Trophoblast cell (in vitro differentiated cells and primary cell): ENCODE data around the gene SPSB4.

Experiments
- DNase-seq, 2 donors: peaks; one replicate each; pipeline ENCODE4 v3.0.0-alpha.2; 2016
- H2AFZ ChIP-seq: 2 replicates; pipeline ENCODE4 v1.6.1; 2013; ENCODE audit warnings: low read length, moderate library complexity, mild to moderate bottlenecking; ENCODE audit not compliant: insufficient read depth, poor library complexity
- H2AK5ac ChIP-seq: 2 replicates; pipeline ENCODE4 v1.6.1; 2013; ENCODE audit warnings: mild to moderate bottlenecking, low read length
- H2BK120ac ChIP-seq: 2 replicates; pipeline ENCODE4 v1.6.1; 2013; ENCODE audit warnings: low read length, mild to moderate bottlenecking, moderate library complexity; ENCODE audit not compliant: insufficient read depth, poor library complexity
- H2BK12ac ChIP-seq: 2 replicates; pipeline ENCODE4 v1.6.1; 2013; ENCODE audit warnings: mild to moderate bottlenecking, low read length, moderate library complexity
- H2BK5ac ChIP-seq: 2 replicates; pipeline ENCODE4 v1.6.1; 2013; ENCODE audit warnings: low read length, low read depth, moderate library complexity, mild to moderate bottlenecking; ENCODE audit not compliant: poor library complexity
- H3K14ac ChIP-seq: 2 replicates; pipeline ENCODE4 v1.6.1; 2013; ENCODE audit warnings: mild to moderate bottlenecking, low read length
- H3K18ac ChIP-seq: 2 replicates; pipeline ENCODE4 v1.6.1; 2013; ENCODE audit warnings: mild to moderate bottlenecking, low read length
- H3K23ac ChIP-seq: 2 replicates; pipeline ENCODE4 v1.6.1; 2013; ENCODE audit warnings: low read length
- H3K27ac ChIP-seq: 2 replicates; pipeline ENCODE4 v1.5.1; 2013; ENCODE audit warnings: low read depth, mild to moderate bottlenecking, inconsistent platforms, low read length, moderate library complexity
- H3K27me3 ChIP-seq: 2 replicates; pipeline ENCODE4 v1.6.1; 2013; ENCODE audit warnings: inconsistent platforms, mild to moderate bottlenecking, low read length, moderate library complexity; ENCODE audit not compliant: insufficient read depth
- H3K36me3 ChIP-seq, 2 experiments: 1 replicate in 1 of 2; 2 replicates in 1 of 2; pipeline ENCODE4 v1.6.1; 2013; ENCODE audit warnings: low read length in 2 of 2, mild to moderate bottlenecking in 2 of 2, moderate library complexity in 1 of 2; ENCODE audit not compliant: insufficient read depth in 2 of 2, control insufficient read depth in 1 of 2
- H3K4ac ChIP-seq: 2 replicates; pipeline ENCODE4 v1.6.1; 2013; ENCODE audit warnings: low read depth, mild to moderate bottlenecking, low read length, moderate library complexity
- H3K4me1 ChIP-seq, 2 experiments: 1 replicate in 1 of 2; 2 replicates in 1 of 2; pipeline ENCODE4 v1.6.1; 2013; ENCODE audit warnings: low read length in 2 of 2, mild to moderate bottlenecking in 2 of 2, moderate library complexity in 1 of 2; ENCODE audit not compliant: insufficient read depth in 2 of 2, control insufficient read depth in 1 of 2
- H3K4me2 ChIP-seq: 2 replicates; pipeline ENCODE4 v1.6.1; 2013; ENCODE audit warnings: inconsistent platforms, mild to moderate bottlenecking, low read length, moderate library complexity
- H3K4me3 ChIP-seq: 2 replicates; pipeline ENCODE4 v1.5.1; 2013; ENCODE audit warnings: mild to moderate bottlenecking, low read depth, low read length, inconsistent platforms
- H3K79me1 ChIP-seq: one replicate; pipeline ENCODE4 v1.6.1; 2013; ENCODE audit warnings: low read length
- H3K79me2 ChIP-seq: 2 replicates; pipeline ENCODE4 v1.6.1; 2013; ENCODE audit warnings: low read length, mild to moderate bottlenecking; ENCODE audit not compliant: control insufficient read depth, insufficient read depth, poor library complexity
- H3K9ac ChIP-seq: 2 replicates; pipeline ENCODE4 v1.6.1; 2013; ENCODE audit warnings: mild to moderate bottlenecking, low read length
- H3K9me3 ChIP-seq: 2 replicates; pipeline ENCODE4 v1.6.1; 2013; ENCODE audit warnings: low read depth, mild to moderate bottlenecking, control low read depth, inconsistent platforms, low read length; ENCODE audit not compliant: insufficient read depth
- H4K12ac ChIP-seq: 2 replicates; pipeline ENCODE4 v1.6.1; 2013; ENCODE audit warnings: low read depth, mild to moderate bottlenecking, low read length, moderate library complexity
- H4K8ac ChIP-seq: 2 replicates; pipeline ENCODE4 v1.6.1; 2013; ENCODE audit warnings: low read depth, mild to moderate bottlenecking, low read length, moderate library complexity
- H4K91ac ChIP-seq: one replicate; pipeline ENCODE4 v1.6.1; 2013; ENCODE audit warnings: low read depth, mild to moderate bottlenecking, low read length, moderate library complexity
- WGBS: extraction: QIAGEN DNeasy Blood & Tissue Kit; methylation state at CpG from one replicate; pipeline ENCODE4 v1.1.7; 2013; ENCODE audit warnings: missing lambda C conversion rate; ENCODE audit not compliant: insufficient read length, insufficient coverage; ENCODE audit errors: extremely low coverage; 5-methylcytosine and 5-hydroxymethylcytosine counted together

Gene SPSB4

GRCh38 chr3:141082064-141082463 is 30.9 kb downstream of the SPSB4 start:
- Histone ChIP-seq H2AFZ (no peak overlapping the region), H3K4me3 (no peak overlapping the region), H3K9me3 (no peaks in the 10 kb centered on the region), H3K23ac (no peak overlapping the region), H3K79me2 (peaks cover 23% of the 10 kb centered on the region), H2BK12ac (peak overlapping the region; percentile 3), H3K4me2 (peak overlapping the region; percentile 48), H2AK5ac (no peak overlapping the region), H4K12ac (no peak overlapping the region), H2BK120ac (peak overlapping the region; percentile 40), H4K91ac (peak overlapping the region; percentile 59), H3K14ac (peak overlapping the region; percentile 34), H2BK5ac (peak overlapping the region; percentile 57), H3K27me3 (no peaks in the 10 kb centered on the region), H3K4ac (no peak overlapping the region), H3K79me1 (peaks cover 57% of the 10 kb centered on the region), H4K8ac (no peak overlapping the region), H3K18ac (no peak overlapping the region), H3K9ac (no peak overlapping the region), H3K4me1 (peaks cover 68 to 78% of the 10 kb centered on the region in 2 experiments), H3K36me3 (no peaks in the 10 kb centered on the region), H3K27ac (peak overlapping the region; percentile 91)
- WGBS = no CpG with 5 or more reads among the region's 5 CpGs
- DNase-seq = no peak

GRCh38 chr3:141083226-141083625 is 32.1 kb downstream of the SPSB4 start:
- H4K8ac ChIP-seq = peak overlapping the region; percentile 73
- H3K14ac ChIP-seq = peak overlapping the region; percentile 95
- no peak overlapping the region for H3K9ac ChIP-seq
- H3K23ac ChIP-seq = no peak overlapping the region
- peak overlapping the region; percentile 94 for H2AK5ac ChIP-seq
- H3K36me3 ChIP-seq = no peaks in the 10 kb centered on the region
- no peak for DNase-seq
- H2BK5ac ChIP-seq = peak overlapping the region; percentile 96
- H2BK120ac ChIP-seq = peak overlapping the region; percentile 99
- H2BK12ac ChIP-seq = peak overlapping the region; percentile 94
- no peak overlapping the region for H3K4me2 ChIP-seq
- H4K12ac ChIP-seq = peak overlapping the region; percentile 19
- H3K9me3 ChIP-seq = no peaks in the 10 kb centered on the region
- H3K79me1 ChIP-seq = peaks cover 62% of the 10 kb centered on the region
- H3K18ac ChIP-seq = peak overlapping the region; percentile 87
- peak overlapping the region; percentile 30 for H2AFZ ChIP-seq
- peak overlapping the region; percentile 97 for H4K91ac ChIP-seq
- H3K79me2 ChIP-seq = peaks cover 19% of the 10 kb centered on the region
- no CpG with 5 or more reads among the region's 6 CpGs for WGBS
- no peak overlapping the region for H3K4me3 ChIP-seq
- peak overlapping the region; percentile 95 for H3K4ac ChIP-seq
- peaks cover 65 to 76% of the 10 kb centered on the region in 2 experiments for H3K4me1 ChIP-seq
- peak overlapping the region; percentile 91 for H3K27ac ChIP-seq
- no peaks in the 10 kb centered on the region for H3K27me3 ChIP-seq

DNA sequence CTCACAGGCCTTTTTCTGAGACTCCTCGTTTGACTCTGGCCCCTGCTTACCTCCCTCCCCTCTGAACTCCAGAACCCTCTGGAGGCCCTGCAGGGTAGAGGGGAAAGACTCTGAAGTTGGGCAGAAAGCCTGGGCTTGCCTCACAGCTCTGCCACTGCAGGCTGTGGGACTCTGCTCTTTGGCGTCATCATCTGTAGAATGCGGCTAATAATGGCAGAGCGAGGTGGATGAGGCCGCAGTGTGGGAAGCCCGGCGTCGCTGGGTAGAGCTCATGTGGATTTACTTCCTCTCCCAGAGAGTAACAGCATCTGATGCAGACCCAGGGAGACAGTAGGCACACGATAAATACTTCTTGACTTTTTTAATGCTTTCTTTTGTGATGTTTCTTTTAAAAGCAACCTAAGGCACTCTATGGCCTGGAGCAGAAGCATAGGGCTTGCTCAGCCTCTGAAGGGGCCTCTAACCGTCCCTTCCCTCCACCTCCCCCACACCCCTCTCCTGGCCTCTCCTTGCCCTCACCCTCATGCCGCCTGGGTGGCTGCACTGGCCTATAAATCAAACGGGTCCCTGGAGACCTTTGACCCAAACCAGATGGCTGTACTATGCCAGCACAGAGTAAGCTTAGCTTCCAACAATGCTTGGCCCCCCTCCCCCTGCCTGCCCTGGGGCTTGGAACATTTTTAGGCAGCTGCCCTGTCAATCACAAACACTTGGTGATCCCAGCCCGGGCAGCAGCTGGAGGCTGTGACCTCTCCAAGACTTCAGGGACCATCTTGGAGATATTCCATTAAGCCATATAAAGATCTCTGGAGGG is 32.9 kb downstream of the SPSB4 start:
- Histone ChIP-seq H2AFZ (no peak overlapping the region), H3K36me3 (no peaks in the 10 kb centered on the region), H4K91ac (peak overlapping the region; percentile 97), H3K27me3 (no peaks in the 10 kb centered on the region), H2BK12ac (peak overlapping the region; percentile 94), H4K8ac (peak overlapping the region; percentile 50), H3K4me3 (no peak overlapping the region), H3K23ac (no peak overlapping the region), H3K4me1 (peaks cover 62 to 77% of the 10 kb centered on the region in 2 experiments), H4K12ac (no peak overlapping the region), H2BK5ac (peak overlapping the region; percentile 96), H3K4ac (peak overlapping the region; percentile 95), H3K4me2 (peak overlapping the region; percentile 16), H3K27ac (peak overlapping the region; percentile 91), H3K18ac (peak overlapping the region; percentile 87), H2AK5ac (no peak overlapping the region), H3K9ac (no peak overlapping the region), H3K9me3 (no peaks in the 10 kb centered on the region), H3K14ac (peak overlapping the region; percentile 95), H3K79me2 (peaks cover 16% of the 10 kb centered on the region), H3K79me1 (peaks cover 61% of the 10 kb centered on the region), H2BK120ac (peak overlapping the region; percentile 99)
- no CpG with 5 or more reads among the region's 13 CpGs for WGBS
- DNase-seq = no peak

GRCh38 chr3:141085343-141086070 is 34.4 kb downstream of the SPSB4 start:
- no peaks in the 10 kb centered on the region for H3K27me3 ChIP-seq
- no peaks in the 10 kb centered on the region for H3K9me3 ChIP-seq
- H3K79me1 ChIP-seq = peaks cover 55% of the 10 kb centered on the region
- H2AK5ac ChIP-seq = no peak overlapping the region
- DNase-seq = no peak
- no peak overlapping the region for H3K4ac ChIP-seq
- peak overlapping the region; percentile 11 for H4K91ac ChIP-seq
- H2BK120ac ChIP-seq = peak overlapping the region; percentile 2
- H3K36me3 ChIP-seq = no peaks in the 10 kb centered on the region
- no peak overlapping the region for H2BK5ac ChIP-seq
- H3K27ac ChIP-seq = no peak overlapping the region
- H2AFZ ChIP-seq = no peak overlapping the region
- H3K9ac ChIP-seq = no peak overlapping the region
- H3K18ac ChIP-seq = peak overlapping the region; percentile 16
- no peak overlapping the region for H3K23ac ChIP-seq
- H3K4me2 ChIP-seq = no peak overlapping the region
- H2BK12ac ChIP-seq = peak overlapping the region; percentile 53
- H3K4me1 ChIP-seq = peaks cover 63 to 79% of the 10 kb centered on the region in 2 experiments
- peak overlapping the region; percentile 26 for H3K14ac ChIP-seq
- H4K12ac ChIP-seq = no peak overlapping the region
- H3K4me3 ChIP-seq = no peak overlapping the region
- H4K8ac ChIP-seq = no peak overlapping the region
- peaks cover 13% of the 10 kb centered on the region for H3K79me2 ChIP-seq
- no CpG with 5 or more reads among the region's 3 CpGs for WGBS
